ENCODE results near the gene GRAP.
A peak's percentile ranks its signal among the peaks of the same experiment; 100 is the strongest.

GRAP gene

DNA sequence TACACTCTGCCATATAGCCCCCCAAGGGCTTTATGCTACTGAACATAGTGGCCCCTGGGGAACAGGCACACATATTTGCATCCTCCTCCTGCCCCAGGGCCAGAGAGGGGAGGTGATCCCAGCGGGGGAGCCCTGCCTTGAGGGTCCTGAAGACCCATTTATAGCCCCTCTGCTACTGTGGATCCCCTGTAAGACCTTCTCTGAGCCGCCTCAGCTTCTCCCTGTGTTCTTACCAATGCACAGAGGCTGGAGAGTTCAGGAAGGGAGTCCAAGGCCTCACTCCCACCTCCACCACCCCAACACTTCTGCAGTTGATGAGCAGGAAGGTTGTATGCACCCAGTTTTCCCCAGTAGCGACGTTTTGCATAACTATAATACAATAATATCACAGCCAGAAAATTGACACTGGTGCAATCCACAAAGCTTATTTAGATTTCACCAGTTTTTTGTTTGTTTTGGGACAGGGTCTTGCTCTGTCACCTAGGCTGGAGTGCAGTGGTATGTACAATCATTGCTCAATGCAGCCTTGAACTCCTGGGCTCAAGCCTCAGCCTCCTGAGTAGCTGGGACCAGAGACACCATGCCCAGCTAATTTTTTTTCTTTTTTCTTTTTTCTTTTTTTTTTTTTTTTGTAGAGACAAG is 40.8 kb downstream of the GRAP start:
- peak in 1 of 10 donors; percentile 51 for DNase-seq
- intact Hi-C loops (cut with DNase I) = no loop called here

DNA sequence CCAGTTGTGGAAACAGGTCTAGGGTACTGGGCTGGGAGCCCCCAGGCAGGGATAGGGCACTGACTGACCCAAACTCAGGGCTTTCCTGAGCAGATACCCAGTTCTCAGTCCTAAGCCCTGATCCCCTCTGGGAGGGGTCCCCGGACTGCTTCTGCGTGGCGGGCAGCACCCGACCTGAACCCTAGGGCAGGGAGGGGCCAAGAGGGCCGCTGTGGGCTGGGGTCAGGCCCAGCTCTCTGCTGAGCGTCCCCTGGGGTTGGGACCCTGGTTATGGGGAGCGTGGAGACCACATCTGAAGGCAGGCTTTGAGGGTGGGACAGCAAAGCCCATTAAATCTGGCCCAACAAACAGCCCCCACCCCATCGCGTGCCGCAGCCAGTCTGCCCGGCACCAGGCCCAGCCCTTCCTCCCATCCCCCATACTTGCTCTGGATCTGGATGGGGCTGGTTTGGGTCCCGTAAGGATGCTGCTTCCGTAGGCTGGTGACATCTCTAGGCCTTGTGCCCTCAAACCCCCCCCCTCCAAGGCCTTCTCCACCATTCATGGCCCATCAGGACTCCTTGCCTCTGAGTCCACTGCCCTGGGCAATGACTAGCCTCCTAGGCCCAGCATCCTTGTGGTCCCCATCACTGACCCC is 41.5 kb downstream of the GRAP start:
- intact Hi-C loops (cut with DNase I) = no loop called here
- peak in 1 of 10 donors; percentile 67 for DNase-seq

DNA sequence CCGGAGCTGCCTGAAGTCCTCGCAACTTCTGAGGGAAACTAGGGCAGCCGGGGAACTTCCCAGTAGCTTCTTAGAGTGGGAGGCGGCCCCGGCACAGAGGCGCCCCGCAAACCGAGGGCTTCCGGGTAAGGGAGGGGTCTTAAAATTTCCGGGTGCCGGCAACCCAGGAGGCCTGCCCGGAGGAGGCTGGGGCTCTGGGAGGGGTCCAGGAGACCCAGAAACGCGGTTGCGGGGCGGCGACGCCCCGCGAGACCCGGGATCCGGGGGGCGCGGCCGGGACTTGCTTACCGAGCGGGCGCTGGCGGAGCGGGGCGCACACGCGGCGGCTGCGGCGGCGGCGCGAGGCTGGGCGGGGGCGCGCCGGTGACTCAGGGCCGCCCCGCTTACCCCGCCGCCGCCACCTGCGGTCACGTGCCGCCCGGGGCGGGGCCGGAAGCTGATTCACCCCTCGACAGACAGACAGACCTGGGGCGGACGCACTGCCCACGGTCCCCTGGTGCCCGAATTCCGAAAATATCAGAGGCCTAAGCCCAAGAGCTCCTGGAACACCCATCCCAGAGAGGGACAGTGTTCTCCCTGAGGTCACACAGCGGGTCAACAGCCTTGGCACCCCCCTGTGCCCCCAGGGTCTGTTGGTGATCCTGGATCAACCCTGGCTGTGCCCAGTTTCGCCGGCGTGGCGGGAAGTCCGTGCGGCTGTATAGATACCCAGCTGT is 42.2 kb downstream of the GRAP start, which contains the start of gene FAM83G:
Gene FAM83G (minus strand): TSS at position 344 of the 716 bp plus-strand sequence. CDS start 723 bp downstream, outside the sequence.
- DNase-seq = peak in 2 of 10 donors; percentile 25 to 79
- intact Hi-C loops (cut with DNase I) = no loop called here

- DNase-seq = peak in 1 of 10 donors; percentile 86
- intact Hi-C loops (cut with DNase I) = no loop called here
These were observed 43.0 kb downstream of the GRAP start for GRCh38 chr17:19003543-19004420.

DNA sequence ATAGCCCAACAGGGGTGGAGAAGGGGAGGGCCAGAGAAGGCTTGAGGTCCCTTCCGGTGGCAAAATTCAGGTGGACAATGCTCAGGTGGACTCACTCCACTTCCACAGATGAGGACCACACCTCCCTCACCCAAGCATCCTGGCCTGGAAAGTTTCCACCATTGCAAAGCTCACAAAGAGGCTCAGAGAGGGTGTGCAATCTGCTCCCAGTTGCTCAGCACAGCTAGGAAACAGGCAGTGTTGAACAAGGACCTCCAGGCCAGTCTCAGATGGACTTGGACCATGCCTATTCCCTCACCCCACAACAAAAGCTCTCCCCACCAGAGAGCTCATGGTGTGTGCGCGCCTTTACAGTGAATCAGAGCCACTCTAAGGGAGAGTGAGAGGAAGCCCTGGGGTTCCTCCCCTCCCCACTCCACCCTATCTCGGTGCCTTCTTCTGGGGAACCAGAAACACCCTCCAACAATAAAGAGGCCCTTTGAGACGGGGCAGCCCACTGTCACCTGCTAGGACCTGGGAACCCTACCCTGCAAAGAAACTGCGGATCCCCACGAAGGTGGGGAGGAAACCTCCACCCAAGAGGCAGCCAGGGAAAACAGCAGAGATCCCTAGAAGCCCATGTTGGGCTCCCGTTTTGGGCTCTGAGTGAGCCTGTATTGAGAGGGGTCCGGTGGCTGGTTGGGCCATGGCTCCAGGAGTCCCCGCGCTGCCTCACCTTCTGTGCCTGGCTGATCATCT is 43.8 kb downstream of the GRAP start:
- DNase-seq = peak in 1 of 10 donors; percentile 27
- intact Hi-C loops (cut with DNase I) = no loop called here

DNA sequence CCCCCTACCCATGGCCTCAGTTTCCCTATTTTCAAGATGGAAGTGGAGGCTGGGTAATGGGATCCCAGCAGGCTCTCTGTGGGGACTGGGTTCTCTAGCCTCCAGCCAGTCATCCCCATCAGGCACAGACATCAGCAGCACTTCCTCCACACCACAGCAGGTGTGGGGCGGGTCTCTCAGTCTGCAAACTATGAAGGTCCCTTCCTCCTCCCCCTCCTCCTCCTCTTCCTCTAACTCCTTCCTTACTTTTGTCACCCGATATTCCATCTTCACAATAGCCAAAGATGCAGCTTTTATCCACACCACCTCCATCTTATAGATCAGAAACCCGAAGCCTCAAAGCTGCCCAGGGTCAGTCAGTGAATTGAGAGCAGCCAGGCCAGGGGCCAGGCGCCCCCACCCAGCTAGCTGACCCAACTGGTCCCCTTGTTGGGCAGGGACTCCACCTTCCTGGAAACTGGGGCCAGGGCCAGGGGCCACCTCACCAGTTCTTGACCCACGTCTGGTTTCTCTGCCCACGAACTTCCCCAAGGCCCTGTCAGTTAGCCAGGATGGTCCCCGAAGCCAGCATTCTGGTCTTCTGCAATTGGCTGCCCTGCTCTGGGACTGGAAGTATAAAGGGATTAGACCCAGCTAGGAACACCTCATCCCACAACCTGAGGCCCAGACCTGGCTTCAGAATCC is 44.7 kb downstream of the GRAP start:
- intact Hi-C loops (cut with DNase I) = no loop called here
- peak in 1 of 10 donors; percentile 52 for DNase-seq

GRCh38 chr17:19000531-19001325 is 46.0 kb downstream of the GRAP start:
- intact Hi-C loops (cut with DNase I) = no loop called here
- DNase-seq = peak in 1 of 10 donors; percentile 65

- peak in 1 of 10 donors; percentile 48 for DNase-seq
- intact Hi-C loops (cut with DNase I) = no loop called here
These were observed 46.8 kb downstream of the GRAP start for GRCh38 chr17:18999911-19000310.

GRCh38 chr17:18999394-18999793 is 47.4 kb downstream of the GRAP start:
- DNase-seq = no peak
- intact Hi-C loops (cut with DNase I) = no loop called here

DNA sequence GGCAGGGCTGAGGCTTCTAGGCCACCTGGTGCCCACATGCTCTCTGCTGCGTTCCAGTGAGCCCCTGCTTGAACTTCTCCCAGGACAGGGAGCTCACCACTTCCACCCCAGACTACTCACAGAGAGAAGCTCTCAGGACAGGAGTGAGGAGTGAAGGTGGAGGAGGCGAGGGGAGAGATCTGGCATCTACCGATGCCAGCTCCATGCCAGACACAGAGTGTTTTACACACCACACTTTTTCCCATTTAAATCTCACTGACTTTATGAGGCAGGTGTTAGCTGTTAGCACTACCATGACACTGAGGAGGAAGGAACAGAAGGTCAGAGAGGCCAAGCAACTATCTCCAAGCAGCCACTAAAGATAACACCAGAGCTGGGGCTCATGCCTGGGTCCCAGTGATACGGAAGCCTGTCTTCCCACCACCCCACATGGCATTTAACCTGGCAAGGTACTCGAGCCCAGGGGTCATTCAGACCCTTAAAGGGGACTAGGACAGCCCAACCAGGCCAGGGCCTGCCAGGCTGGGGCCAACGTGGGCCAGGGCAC is 49.0 kb downstream of the GRAP start:
- intact Hi-C loops (cut with DNase I) = no loop called here
- peak in 1 of 10 donors; percentile 47 for DNase-seq

GRCh38 chr17:18996458-18996857 is 50.3 kb downstream of the GRAP start:
- peak in 1 of 10 donors; percentile 41 for DNase-seq
- intact Hi-C loops (cut with DNase I) = no loop called here

- intact Hi-C loops (cut with DNase I) = no loop called here
- DNase-seq = no peak
These were observed 51.5 kb downstream of the GRAP start for GRCh38 chr17:18995220-18995619.

DNA sequence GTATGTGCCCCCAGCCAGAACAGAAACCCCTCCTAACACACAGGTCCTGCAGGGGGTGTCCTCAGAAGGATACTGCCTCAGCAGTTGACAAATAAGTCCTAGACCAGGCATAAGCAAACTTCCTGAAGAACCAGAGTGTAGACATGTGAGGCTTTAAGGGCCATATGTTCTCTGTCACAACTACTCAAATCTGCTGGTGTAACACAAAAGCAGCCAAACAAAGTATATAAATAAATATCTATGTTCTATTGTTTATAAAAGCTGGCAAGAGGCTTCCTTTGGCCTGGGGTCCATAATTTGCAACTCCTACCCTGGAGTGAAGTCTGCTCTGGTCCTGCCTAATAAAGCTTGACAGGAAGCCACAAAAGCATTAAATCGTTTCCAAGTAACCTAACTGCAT is 52.1 kb downstream of the GRAP start:
- no peak for DNase-seq
- intact Hi-C loops (cut with DNase I) = no loop called here

DNA sequence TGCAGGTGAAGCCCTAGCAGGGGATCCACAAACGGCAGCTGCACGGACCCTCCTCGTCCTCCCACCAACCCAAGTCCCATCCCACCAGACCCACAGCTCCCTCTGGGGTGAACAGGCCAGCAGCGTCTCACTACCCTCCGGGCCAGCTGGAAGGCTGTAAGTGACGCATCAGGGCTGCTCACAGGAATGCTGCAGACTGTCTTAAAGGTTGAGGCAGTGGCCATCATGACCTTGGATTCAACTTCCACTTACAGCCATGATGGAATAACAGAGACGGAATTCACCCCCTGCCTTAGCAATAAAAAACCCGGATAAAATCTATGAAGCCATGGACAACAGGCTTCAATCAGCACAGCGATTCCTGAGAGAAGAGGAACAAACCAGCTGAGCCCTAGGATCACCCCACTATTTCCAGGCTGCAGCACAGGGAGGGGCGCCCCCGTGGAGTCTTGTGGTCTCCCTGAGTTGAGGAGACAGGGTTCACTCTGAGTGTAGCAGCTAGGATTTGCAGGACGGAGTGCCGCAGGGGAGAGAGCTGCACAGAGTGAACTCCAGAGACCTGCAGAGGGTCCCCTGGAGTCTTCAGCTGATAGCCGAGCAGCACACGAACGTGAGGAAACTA is 52.7 kb downstream of the GRAP start:
- intact Hi-C loops (cut with DNase I) = no loop called here
- DNase-seq = peak in 1 of 10 donors; percentile 40

DNA sequence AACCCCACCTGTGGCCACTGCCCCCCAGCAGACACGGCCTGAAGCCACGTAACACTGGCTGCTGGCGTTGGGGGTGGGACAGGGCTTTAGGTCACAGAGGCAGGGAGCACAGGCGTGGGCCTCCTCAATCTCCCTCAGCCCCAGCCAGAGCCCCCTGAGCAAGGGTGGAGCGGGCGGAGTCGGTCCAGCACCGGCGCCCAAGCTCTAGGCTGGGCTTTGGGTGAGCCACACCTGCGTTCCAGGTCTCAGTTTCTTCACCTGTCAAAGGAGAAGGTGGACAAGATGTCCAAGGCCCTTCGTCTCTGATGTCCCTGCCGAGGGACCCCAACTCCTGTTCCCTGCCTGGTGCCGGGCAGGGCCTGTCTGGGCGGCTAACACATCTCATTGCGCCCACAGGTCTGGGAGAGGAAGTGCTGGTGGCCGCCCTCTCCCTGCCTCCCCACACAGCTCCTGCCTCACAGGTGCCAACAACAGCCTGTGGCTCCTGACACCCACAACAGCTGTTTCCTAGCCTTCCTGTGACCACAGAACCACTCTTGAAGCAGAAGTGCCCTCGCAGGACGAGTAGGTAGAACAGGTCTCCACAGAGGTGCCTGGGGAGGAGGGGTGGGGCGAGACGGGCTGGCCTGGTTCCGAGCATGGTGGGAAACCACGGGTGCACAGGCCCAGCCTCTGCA is 54.2 kb downstream of the GRAP start:
- intact Hi-C loops (cut with DNase I) = no loop called here
- DNase-seq = peak in 1 of 10 donors; percentile 72

- peak in 1 of 10 donors; percentile 76 for DNase-seq
These were observed 55.0 kb downstream of the GRAP start for GRCh38 chr17:18991531-18992315.

More at GRCh38 chr17:18991531-18992315, 55.0 kb downstream of the GRAP start:
- intact Hi-C loops (cut with DNase I) = no loop called here
